Heart left ventricle (tissue), 13 donors: ENCODE measurements around the gene BCL2L13.

ENCODE experiments used
- CTCF ChIP-seq, 12 donors: fragments of 200-600 bp; sonication (generic) in 4 of 12; IDR thresholded peaks; one replicate each; pipeline versions ENCODE4 v1.5.0 to v1.8.0; 2018 to 2022; ENCODE audit warnings: antibody characterized with exemption in 12 of 12, mild to moderate bottlenecking in 5 of 12
- POLR2A ChIP-seq, 2 donors: fragments of 450-650 bp; IDR thresholded peaks; one replicate each; pipeline ENCODE4 v1.6.1; 2017; ENCODE audit warnings: antibody characterized with exemption in 2 of 2, mild to moderate bottlenecking in 2 of 2, moderate library complexity in 2 of 2
- donor health status: ischemic (EF 13 %, LVEDD 7.1; RV severe dilation, severe dysfunction).
- donor health status: DM: no; HTN: yes; CAD: no.
- donor health status: DM: no; HTN: no; CAD: no.
- donor health status: ischemic (EF 25% LVEDD 6.9; RV normal size, moderate dysfunction).
- donor health status: ischemic (EF 25% LVEDD 5.7; RV mildly dilated, moderate dysfunction).
- donor health status: ischemic (EF 35%, LVEDD 5.7; RV mildly dilated, moderate dysfunction).
- donor health status: nonischemic (EF 11% LVEDD 7.7; RV severe dilation, severe dysfunction).
- donor health status: DM: yes; HTN: yes; CAD: no.
- donor health status: PGD.
- donor health status: ischemic (EF 29% LVEDD 5.4; RV normal size, mild dysfunction).
- donor health status: nonischemic (EF 23%, LVEDD 6.1; RV moderate dilation, normal function).

DNA sequence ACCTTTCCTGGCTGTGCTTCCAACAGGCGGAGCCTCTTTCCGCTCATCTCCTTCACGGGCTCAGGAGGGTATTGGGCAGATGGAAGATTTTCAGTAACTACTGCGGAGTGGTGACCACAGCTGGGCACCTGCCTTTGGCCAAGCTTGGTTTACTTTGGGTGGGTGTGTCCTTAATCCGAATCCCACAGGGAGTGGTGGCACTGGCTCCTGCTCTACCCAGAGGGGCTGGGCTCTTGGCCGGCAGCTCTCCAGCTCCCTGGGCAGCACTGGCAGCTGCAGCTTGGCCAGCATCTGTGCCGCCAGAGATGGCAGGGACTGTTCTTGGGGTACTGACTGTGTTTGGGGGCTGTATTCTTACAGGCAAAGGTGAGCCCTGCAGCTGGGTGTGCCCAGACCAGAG is 105.9 kb downstream of the BCL2L13 start:
- no peak for TF ChIP-seq CTCF (IDR thresholded peaks at IDR 0.05)
- TF ChIP-seq POLR2A (IDR thresholded peaks at IDR 0.05): no peak
